NCI-H446 (cell line): ENCODE data around the gene HOXB3.
A peak's percentile ranks its signal among the peaks of the same experiment; 100 is the strongest.

Experiments
- DNase-seq, 2 experiments: peaks; one replicate each; lab custom pipeline; 2025; lab: John Stamatoyannopoulos, UW

HOXB3 gene

DNA sequence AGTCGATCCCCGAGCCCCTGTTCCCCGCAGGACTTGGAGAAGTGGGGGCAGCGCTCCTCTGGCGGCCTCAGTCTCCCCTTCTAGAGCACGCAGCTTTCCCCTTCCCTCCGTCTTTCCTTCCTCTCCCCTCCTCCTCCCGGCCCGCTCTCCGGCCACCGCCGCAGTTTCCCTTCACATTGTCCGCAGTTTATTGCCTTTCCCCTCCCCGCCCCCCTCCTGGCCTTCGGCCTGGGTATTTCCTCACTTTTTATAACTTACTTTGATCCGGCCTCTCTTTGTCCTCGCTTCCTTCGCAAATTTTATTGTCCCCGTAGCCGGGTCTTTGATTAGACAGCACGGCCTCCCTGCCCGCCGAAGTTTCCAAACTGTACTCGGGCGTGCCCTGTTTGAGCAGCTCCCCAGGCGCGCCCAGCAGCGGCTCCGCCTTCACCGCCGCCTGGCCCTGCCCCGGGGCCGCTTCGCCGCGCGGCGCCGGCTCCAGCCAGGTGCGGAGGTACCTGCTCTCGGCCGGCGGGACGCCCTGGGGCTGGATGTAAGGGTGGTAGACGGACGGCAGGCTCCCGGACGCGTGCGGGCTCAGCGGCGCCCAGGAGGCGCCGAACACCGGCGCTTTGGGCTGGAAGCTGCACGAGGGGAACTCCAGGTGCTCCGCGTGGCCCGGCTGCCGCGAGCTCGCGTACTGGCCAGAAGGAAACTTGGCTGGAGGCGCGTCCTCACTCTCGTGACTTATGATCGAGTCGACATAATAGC is 35.6 kb upstream of the HOXB3 start:
- no peak for DNase-seq

DNA sequence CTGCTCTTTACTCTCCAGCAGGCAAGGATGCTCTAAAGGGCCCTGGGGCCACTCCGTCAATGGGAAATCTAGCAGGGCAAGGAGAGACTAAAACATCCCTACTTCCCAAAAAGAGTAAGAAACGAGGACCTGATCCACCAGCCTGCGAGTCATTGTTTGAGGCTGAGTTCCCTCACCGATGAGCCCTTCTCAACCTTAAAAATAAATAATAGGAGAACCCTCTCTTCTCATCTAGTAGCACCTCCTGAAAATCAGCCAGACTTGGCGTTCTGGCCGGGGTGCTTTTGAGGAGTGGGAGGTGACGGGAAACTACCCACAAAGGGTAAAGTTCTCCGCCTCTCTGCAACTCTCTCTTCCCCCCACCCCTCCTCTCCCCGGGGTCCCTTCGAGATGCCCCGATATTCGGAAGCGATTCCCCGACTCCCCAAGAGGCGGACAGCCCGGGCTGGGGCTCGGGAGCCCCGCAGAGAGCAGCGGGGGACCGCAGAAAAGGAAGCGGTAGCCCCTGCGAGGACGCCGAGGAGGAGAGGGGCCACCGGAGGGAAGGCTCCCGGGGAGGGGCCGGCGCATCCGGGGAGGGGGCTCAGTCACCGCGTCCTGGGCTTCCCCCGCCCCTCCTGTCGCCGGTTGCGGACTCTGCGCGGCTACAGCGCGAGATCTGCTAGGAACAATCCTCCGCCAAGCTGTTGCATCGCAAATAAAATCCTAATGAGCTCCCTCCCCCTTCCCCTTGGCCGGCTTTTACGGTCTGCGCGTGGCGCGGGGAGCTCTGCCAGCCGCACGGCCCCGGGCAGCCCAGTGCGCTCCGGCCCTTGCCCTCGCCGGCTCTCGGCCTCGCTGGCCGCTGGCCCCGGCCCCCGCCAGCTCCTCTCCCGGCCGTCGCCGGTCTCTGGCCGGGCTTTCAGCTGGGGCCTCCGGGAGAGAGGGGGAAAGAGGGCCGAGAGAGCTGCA is 34.8 kb upstream of the HOXB3 start:
- DNase-seq = no peak

DNA sequence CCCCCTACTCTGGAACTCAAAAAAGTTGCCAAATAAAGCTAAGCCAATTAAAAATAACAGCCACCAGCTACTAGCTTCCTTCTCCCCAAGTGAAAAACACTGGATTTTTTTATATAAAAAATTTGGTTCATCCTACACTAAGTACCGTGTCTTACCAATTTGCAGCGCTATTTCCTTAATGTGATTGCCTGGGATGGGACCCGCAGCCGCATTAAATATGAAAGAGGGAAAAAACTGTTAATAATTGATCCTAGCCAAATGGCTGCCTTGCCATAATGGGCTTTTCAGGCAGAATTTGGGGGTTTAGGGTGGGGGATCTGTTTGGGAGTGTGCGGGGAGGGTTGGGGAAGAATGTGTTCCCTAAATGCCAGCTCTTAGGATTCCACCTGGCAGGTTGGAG is 34.1 kb upstream of the HOXB3 start:
- no peak for DNase-seq

DNA sequence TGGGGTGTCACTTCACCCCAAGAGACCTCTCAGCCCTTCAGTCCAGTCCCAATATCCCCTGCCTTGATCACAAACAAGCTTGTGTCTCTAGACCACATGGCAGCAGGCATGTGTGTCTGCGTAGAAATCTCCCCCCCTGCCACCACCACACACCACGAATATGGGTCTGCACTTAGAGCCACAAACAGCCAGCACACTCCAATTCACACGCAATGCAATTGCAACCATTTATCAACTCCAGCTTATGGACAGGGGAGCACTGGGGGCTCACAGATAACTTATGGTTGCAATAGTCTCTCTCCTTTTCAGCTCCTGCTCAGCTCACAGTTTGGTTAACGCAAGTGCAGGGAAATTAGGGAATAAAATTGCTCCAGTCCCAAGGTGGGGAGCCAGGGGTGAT is 33.5 kb upstream of the HOXB3 start:
- no peak for DNase-seq

DNA sequence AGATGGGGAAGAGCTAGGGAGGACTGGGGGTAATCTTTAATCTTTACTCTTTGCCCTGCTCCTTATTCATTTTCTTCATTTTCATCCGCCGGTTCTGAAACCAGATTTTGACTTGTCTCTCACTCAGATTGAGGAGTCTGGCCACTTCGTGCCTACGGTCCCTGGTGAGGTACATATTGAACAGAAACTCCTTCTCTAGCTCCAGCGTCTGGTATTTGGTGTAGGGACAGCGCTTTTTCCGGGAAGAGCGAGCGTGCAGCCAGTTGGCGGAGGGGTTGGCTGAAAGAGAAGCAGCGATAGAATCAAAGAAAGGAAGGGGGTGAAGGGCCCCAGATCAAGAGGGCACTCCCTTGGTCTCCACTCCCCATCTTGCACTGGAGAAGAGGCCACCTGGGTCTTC is 32.8 kb upstream of the HOXB3 start:
- no peak for DNase-seq

DNA sequence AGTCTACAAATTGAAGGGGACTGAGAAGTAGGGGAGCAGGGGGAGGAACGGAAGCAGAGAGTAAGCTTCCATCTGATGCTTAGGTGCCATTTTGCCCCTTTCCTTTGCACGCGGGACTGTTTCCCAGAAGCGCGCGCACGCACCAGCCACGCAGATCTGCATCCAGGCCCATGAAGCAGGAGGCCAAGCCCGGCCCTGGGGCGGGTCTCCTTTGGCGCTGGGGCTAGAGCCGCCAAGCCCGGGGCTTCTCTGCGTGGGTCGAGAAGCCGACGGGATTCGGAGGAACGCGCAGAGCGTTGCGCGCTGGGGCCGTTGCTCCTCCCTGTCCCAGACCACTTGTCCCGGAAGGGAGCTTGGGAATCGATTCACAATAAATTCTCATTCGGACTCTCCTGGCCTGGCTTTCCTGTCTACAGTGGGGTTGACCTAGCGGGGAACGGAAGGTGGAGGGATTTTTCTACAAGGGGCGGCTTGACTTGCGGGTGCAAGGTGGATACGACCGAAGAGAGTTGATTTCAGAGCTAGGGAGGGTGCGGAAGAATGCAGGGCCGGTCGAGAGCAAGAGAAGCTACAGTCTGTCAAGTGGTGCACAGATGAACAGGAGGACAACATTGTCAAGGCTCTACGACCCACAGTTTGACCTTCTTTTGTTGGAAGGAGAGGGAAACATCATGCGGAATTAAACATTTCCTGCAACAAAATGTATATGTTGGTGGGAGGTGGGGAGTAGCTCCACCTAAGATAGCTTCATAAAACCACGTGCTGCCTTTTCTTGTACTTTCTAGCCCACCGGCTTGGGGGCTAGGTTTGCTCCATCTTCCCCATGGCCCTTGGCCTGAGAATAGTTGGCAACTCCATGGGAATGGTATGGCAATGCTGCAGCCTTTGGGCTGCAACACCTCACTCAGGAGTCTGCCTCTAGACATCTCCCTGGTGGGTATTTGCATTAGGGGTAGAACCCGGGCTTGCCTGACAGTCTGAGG is 31.7 kb upstream of the HOXB3 start:
- DNase-seq = no peak

DNA sequence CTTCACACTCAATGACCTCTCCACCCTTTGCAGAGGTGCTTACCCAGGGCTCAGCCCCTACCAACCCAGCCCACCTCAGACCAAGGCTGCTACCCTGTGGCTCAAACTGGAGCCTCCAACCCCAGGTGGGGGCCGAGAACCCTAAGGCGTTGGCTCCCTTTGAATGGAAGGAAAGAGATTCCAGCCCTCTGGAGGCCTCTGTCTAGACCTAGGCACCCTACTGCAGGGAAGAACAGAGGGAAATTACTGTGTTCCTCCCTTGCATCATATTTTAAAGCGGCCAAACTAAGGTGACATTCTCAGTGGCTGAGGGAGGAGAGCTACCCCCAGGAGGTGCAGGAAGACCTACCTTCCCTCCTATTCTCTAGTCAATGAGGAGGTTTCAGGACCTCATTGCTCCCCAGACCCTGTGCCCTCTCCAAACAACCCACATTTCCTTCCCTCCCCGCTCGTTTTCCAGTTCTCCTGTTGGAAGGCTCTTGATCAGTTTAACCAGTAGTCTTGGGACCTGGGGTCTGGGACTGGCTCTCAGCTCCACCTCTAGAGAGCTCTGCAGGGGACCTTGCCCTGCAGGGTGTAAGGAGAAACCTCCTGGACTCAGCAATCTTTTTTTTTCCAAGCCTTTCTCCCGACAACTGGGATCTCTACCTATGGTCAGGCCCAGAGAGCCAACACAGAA is 30.6 kb upstream of the HOXB3 start:
- DNase-seq = no peak

DNA sequence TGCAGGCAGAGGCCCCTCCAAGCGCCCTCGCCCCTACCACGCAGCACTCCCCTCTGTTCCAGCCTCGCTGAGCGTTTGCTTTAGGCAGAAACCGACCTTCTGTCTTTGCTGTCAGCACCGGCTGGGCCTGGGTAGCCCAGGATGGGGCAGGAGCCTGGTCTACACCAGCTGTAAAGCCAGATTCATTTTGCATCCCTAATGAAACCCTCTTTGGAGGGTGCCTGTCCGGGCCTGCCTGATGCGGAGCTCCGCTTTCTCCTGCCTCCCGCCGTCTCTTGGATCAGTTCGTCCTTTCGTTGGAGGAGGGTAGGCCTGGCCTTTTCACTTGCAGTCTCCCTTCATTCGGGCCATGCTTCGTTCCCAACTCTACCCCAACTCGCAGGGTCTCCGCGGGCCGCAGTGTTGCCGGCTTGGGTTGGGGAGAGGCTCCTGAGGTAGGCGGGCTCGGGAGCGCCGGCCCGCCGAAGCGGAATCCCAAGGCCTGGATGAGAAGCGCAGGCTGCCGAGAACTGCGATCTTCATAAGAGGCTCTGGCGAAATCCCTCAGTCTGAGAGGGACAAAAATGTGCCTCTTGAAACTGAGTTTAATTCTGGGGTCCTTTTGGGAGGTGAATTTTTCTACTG is 29.9 kb upstream of the HOXB3 start:
- DNase-seq = no peak

DNA sequence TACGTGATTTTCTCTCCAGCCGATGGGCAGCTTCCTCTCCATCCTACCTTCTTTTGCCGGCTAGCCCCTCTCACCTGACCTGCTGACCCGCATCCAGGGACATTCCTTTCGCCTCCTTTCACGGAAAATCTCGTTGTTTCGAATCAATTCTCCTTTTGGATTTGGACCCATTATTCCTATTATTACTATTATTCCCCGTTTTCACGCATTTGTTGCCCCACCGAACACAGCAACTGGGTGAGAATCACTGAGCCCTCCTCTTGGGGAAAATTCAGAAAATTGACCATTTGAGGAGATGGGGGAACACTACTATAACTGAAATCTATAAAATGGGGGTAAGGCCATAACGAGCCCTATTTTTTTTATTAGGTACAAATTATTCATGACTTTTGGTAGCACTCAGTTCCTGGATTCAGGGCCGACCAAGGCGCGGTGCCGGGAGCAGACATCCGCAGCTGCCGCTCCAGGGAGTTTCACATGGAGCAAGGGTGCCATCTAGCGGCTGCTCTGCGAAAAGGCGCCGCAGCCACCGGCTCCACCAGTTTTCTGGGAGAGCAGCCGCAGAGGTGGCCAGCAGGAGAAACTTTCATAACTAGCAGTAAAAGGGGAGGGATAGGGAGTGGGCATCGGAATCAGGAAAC is 28.3 kb upstream of the HOXB3 start:
- DNase-seq = peak in 1 of 2 experiments; percentile 78

DNA sequence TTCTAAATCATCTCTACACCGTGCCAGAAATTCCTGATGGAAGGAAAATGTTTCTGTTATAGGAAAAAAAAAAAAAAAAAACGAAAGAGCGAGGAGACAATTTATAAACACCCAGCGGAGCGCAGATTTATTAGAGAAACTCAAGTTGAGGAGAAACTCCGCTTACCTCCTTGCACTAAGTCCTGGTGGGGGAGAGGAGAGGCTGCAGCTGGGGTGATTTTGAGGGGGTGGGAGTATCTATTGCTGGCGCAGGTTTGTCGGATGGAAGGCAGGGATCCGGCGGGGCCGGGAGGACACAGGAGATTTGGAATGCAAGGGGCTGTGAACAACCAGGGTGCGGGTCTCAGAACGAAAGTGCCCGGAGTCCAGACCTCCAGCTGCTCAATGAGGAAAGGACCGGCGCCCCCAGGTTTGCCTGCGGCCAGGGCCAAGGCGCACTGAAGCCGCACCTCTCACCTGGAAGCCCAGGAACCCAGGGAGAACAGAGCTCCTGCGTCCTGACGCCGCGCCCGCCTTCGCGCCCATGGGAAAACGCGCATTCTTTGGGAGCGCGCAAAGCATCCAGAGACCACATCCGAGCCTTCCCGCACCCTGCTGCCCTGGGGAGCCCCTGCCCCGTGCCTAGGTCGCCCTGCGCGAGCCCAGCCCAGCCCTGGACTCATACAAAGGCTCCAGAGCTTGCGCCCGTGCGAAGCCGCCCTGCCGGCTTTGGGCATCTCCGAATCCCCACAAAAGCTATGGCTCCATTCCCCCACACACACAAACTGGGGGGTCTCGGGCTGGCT is 27.6 kb upstream of the HOXB3 start:
- no peak for DNase-seq

DNA sequence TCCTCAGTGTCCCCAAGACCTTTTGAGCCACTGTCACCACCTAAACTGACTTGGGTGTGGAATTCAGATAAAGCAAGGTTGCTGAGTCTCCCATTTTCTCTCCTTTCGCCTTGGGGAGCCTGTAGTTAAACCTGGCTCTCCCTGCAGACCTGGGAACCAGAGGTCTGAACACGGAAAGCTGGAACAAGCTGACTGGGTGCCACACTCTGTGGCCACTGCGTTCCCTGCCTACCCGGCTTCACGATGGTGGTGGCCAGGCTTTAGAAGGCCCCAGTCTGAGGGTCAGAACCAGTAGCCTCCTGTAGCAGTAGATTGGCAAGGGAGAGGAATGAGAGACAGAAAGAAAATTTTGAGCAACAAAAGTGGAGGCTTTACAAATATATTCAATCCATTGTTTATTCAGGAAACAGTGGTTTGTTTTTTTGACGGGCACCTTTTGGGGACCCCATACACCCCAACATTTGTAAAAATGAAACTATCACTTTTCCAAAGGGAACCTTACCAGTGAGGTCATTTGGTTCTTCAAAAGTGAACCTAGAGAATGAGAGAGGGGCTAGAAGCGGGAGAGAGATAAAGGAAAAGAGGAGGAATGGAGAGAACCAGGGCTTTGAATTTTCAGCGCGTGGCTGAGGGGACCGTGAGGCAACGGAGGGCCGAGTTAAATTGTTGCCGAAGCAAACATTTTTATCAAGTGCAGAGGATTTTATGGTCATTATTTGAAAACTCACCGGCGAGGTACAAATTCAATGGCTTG is 26.9 kb upstream of the HOXB3 start:
- DNase-seq = no peak

DNA sequence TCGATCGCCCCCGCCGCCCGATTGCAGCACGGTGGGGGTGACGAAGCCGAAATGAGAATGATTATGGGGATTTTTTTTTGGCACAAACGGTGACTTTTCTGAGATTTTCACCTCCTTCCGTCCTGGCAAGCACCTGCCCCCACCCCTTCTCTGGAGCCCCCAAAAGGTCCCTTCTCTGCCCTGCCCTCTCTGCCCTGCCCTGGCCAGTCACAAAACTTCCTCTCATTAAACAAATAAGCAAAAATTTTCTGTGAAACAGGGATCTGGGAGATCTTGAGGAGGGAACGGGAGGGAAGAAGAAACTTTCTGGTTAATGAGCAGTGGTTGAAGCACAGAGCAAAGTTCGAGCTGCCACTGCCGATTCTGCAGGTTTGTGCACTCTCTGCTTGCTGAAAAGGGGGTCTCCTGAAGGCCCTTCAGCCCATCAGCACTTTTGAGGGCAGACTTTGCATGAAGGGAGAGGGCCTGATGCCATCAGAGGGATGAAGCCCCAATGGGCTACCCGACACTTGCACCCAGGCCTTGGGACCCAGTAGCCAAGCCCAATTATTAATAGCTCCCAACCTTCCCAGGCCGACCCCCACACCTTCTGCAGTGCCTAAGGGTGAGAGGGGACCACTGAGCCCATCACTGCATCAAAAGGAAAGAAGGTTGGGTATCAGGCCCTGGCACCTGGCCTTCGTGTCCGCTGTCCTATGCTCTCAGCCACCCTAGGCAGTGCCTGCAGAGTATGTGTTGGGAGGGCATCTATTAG is 26.1 kb upstream of the HOXB3 start:
- DNase-seq = no peak

DNA sequence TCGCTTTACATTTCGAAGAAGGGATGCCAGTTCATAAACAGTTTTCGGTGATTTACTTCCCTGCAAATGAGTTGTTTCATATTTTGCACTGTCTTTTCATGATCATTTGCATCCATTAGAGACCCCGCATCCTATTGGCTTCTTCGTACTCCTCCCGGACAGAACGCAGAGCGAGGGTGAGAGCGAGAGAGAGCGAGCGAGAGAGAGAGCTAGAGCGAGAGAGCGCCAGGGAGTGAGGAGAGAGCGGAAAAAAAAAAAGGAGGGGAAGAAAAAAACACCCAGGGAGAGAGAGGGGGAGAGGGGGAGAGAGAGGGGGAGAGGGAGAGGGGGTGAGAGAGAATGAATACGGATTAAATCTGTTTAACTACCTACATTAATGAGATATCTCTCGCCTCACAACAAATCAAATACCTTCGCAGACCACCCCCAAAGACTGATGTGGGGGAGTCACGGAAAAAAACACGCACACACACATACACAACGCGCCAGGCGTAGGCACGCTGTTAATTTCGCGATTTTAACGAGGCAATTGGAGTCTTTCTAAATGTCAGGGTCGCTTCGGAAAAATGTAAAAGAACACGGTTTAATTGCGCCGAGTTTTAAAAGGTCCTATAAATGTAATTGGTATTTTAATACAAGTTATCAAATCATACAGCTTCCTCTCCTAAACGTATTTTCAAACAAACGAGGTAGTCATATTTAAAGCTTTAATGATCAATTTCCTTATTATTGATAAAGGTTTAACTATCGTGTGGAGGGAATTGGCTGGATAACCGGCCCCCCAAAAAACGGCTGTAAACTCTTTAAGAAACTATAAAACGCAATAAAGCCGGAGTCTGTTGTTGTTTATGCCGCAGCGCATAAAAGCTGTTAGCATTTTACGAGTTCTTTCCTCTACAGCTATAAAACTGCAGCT is 25.3 kb upstream of the HOXB3 start, which contains the start of gene HOXB8:
Gene HOXB8, minus strand, starts transcription at position 246 of the 916 bp plus-strand sequence. CDS start 588 bp downstream, outside the sequence.
- no peak for DNase-seq

DNA sequence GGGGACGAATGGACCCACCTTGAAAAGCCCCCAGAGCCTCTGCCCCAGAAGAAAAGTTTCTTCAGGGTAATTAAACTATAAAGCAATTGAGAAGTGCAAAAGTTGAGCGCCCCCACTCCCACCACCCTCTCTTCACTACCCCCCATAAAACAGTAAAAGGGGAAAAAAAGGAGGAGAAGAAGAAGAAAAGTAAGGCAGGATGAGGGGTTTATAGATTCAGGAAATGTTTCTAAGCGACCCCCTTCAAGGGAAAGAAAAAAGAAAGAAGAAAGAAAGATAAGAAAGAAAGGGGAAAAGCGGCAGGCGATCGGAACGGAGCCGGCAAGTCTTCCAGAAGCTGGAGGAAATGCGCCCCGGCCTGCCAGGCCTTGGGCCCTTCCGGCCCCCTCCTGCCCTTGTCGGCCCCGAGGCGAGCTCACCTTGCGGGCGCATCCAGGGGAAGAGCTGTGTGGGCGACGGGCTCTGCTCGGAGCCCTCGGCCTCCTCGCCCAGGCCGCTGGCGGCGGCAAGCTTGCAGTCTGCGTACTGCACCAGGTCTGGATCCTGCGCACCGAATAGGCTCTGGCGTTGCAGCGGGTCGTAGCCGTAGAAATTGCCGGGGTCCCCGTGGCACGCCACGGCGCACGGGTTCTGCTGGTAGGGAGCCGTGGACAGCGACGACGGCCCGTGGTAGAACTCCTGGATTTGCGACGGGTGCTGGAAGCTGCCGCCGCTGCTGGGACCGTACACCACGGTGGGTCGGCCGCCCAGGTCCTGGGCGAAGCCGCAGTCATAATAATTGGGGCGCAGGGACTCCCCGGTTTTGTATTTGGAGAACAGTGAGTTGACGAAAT is 24.0 kb upstream of the HOXB3 start:
- DNase-seq = no peak

DNA sequence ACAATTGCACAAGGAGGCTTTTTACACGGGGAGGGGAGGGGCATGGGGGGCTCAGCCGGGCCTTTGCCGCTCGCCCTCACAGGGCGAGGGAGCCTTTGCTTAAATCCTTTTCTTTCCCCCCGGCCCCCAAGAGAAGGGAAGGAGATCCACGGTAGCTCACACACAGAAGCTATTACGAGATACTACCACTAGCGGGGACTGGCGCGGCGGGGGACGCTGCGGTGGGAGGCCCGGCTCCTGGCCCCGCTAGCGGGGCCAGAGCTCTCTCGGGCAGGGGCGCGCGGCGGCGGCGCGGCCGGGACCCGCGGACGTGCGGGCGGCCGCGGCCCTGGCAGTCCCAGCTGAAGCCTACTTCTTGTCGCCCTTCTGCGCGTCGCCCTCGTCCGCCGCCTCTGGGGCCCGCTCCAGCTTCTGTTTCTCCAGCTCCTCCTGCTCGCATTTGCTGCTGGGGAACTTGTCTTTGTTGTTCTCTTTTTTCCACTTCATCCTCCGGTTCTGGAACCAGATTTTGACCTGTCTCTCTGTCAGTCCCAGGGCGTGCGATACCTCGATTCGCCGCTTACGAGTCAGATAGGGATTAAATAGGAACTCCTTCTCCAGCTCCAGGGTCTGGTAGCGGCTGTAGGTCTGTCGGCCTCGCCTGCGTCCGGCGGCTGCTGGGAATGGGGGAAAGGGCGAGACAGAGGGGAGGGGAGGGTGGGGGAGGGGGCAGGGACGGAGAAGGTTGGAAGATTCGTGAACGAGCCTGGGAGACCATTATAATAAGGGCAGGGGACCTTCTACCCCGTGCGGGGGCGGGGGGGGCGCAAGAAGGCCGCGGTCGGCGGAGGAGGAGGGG is 23.0 kb upstream of the HOXB3 start:
- DNase-seq = peak in 1 of 2 experiments; percentile 40
